MM.1S (cell line): ENCODE measurements around the gene SUCO.

Source experiments
- DNase-seq: peaks from one replicate; pipeline ENCODE4 v3.0.0-alpha.2; 2015
- H2AFZ ChIP-seq: fragments of 300-600 bp; sonication (generic); 2 replicates; pipeline ENCODE4 v1.6.0; 2016; ENCODE audit warnings: antibody characterized with exemption, low read length
- H3F3A ChIP-seq: fragments of 300-600 bp; sonication (generic); 2 replicates; pipeline ENCODE4 v1.6.1; 2016; ENCODE audit warnings: mild to moderate bottlenecking, antibody characterized with exemption, low read length, moderate library complexity, mixed read lengths; ENCODE audit not compliant: insufficient read depth
- H3K27ac ChIP-seq: fragments of 300-600 bp; sonication (generic); 2 replicates; pipeline ENCODE4 v1.5.1; 2016; ENCODE audit warnings: mild to moderate bottlenecking, low read length
- H3K27me3 ChIP-seq: fragments of 300-600 bp; sonication (generic); replicated peaks from 2 replicates; pipeline ENCODE4 v1.6.0; 2016; ENCODE audit warnings: low read length; ENCODE audit not compliant: insufficient read depth
- H3K36me3 ChIP-seq: fragments of 300-600 bp; sonication (generic); replicated peaks from 2 replicates; pipeline ENCODE4 v1.6.1; 2016; ENCODE audit warnings: mild to moderate bottlenecking, low read length, mixed read lengths; ENCODE audit not compliant: insufficient read depth
- H3K4me1 ChIP-seq: fragments of 300-600 bp; sonication (generic); 2 replicates; pipeline ENCODE4 v1.6.1; 2016; ENCODE audit warnings: low read length, mixed read lengths
- H3K4me2 ChIP-seq: fragments of 300-600 bp; sonication (generic); 2 replicates; pipeline ENCODE4 v1.6.0; 2016; ENCODE audit warnings: low read depth, low read length
- H3K4me3 ChIP-seq: fragments of 300-600 bp; sonication (generic); 2 replicates; pipeline ENCODE4 v1.5.1; 2016; ENCODE audit warnings: low read length, mixed read lengths
- H3K79me2 ChIP-seq: fragments of 300-600 bp; sonication (generic); 2 replicates; pipeline ENCODE4 v1.6.1; 2016; ENCODE audit warnings: mixed run types, low read length, mixed read lengths
- H3K9ac ChIP-seq: fragments of 300-600 bp; sonication (generic); 2 replicates; pipeline ENCODE4 v1.6.1; 2016; ENCODE audit warnings: low read length, mixed read lengths
- H3K9me2 ChIP-seq: fragments of 300-600 bp; sonication (generic); replicated peaks from 2 replicates; pipeline ENCODE4 v1.6.1; 2016; ENCODE audit warnings: mild to moderate bottlenecking, low read length, mixed read lengths; ENCODE audit not compliant: insufficient read depth
- H3K9me3 ChIP-seq: fragments of 300-600 bp; sonication (generic); replicated peaks from 2 replicates; pipeline ENCODE4 v1.6.1; 2016; ENCODE audit warnings: mild to moderate bottlenecking, low read length, mixed read lengths; ENCODE audit not compliant: insufficient read depth
- H4K20me1 ChIP-seq: fragments of 300-600 bp; sonication (generic); 2 replicates; pipeline ENCODE4 v1.6.1; 2016; ENCODE audit warnings: mild to moderate bottlenecking, low read length, moderate library complexity, mixed read lengths; ENCODE audit not compliant: insufficient read depth
- CTCF ChIP-seq: fragments of 300-600 bp; sonication (generic); IDR thresholded peaks from 2 replicates; pipeline ENCODE4 v1.5.1; 2016; ENCODE audit warnings: antibody characterized with exemption, low read length, mixed read lengths
- EZH2 ChIP-seq: fragments of 300-600 bp; sonication (generic); optimal IDR thresholded peaks from 2 replicates; pipeline ENCODE3; 2017; ENCODE audit warnings: low read depth, mild to moderate bottlenecking, antibody characterized with exemption, low read length, mixed read lengths
- EZH2phosphoT487 ChIP-seq: fragments of 300-600 bp; sonication (generic); IDR thresholded peaks from 2 replicates; pipeline ENCODE4 v1.6.1; 2018; ENCODE audit warnings: antibody characterized with exemption, low read length

The SUCO gene

DNA sequence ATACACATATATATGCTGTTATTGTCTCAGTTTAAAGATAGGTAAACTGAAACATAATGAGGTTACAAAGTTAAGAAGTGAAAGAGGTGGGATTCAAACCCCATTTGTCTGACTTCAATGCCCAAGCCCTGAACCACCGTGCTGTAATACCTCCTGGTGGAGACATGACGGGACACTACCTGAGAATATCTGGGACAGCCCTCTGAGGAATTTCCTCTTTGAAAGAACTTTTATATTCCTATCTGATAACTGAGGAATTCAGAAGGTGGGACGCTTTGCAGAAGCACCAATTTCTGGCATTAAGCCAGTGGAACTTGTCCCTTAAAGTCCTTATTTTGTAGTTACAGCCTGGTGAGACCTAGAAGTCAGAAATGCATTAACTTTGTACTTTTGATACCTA lies 93.9 kb downstream of the SUCO start:
- H4K20me1 ChIP-seq: no peaks in the 10 kb centered on the region
- no peak for DNase-seq
- H3K9ac ChIP-seq: no peak overlapping the region
- no peak overlapping the region for H3K4me2 ChIP-seq
- H3K9me2 ChIP-seq: no peaks in the 10 kb centered on the region
- no peaks in the 10 kb centered on the region for H3F3A ChIP-seq
- H2AFZ ChIP-seq: no peak overlapping the region
- no peaks in the 10 kb centered on the region for H3K9me3 ChIP-seq
- no peak overlapping the region for H3K27ac ChIP-seq
- no peaks in the 10 kb centered on the region for H3K36me3 ChIP-seq
- TF ChIP-seq CTCF: no peak
- TF ChIP-seq EZH2: no peak
- no peak for TF ChIP-seq EZH2phosphoT487
- H3K4me1 ChIP-seq: no peaks in the 10 kb centered on the region
- no peaks in the 10 kb centered on the region for H3K27me3 ChIP-seq
- H3K4me3 ChIP-seq: no peak overlapping the region
- no peaks in the 10 kb centered on the region for H3K79me2 ChIP-seq

DNA sequence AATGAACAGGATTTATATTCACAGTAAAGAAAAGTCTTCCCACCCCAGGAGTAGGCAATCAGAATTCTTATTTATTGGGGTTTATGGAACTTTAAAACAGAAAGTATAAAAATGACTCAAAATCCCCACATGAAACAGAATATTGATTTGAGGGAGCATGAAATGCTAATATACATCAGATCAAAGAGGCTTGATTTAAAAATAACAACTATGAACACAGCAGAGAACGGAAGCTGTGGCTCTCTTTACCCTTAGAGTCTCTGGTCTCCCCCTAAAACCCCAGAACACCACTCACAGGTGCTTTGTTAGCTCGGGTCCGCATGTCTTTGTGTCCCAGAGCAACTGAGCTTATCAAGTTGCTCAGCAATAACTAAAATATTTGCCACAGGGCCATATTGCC lies 94.8 kb downstream of the SUCO start:
- no peak overlapping the region for H2AFZ ChIP-seq
- H3K79me2 ChIP-seq: no peaks in the 10 kb centered on the region
- H3K4me3 ChIP-seq: no peak overlapping the region
- TF ChIP-seq EZH2phosphoT487 (no peak), EZH2 (no peak), CTCF (no peak)
- no peak overlapping the region for H3K27ac ChIP-seq
- H3K9me2 ChIP-seq: no peaks in the 10 kb centered on the region
- H3F3A ChIP-seq: no peaks in the 10 kb centered on the region
- H3K36me3 ChIP-seq: no peaks in the 10 kb centered on the region
- no peaks in the 10 kb centered on the region for H3K4me1 ChIP-seq
- no peaks in the 10 kb centered on the region for H4K20me1 ChIP-seq
- H3K27me3 ChIP-seq: no peaks in the 10 kb centered on the region
- no peak overlapping the region for H3K9ac ChIP-seq
- no peaks in the 10 kb centered on the region for H3K9me3 ChIP-seq
- no peak for DNase-seq
- no peak overlapping the region for H3K4me2 ChIP-seq

DNA sequence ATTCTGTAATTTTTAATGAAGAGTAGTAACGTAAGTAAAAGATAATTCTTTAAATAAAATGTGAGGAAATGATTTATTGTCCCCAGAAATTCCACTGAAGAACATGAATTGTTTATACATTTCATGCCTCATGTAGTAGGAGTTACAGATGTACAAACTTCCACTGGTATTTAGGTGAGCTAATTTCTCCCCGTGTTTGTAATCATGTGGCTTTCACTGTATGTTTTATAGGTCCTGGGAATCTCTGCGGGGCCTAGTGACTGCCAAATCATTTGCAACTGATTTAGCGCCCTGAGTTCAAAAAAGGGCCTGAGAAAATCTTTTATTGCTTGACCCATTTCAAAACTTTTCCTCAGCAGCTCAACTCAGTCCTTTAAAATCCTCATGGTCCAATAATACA lies 95.5 kb downstream of the SUCO start:
- Histone ChIP-seq H3K9me3 (no peaks in the 10 kb centered on the region), H3K4me3 (no peak overlapping the region), H3K36me3 (no peaks in the 10 kb centered on the region), H3K79me2 (no peaks in the 10 kb centered on the region), H3K4me2 (no peak overlapping the region), H2AFZ (no peak overlapping the region), H3K9me2 (no peaks in the 10 kb centered on the region), H3K27ac (no peak overlapping the region), H3K9ac (no peak overlapping the region), H3F3A (no peaks in the 10 kb centered on the region), H3K4me1 (no peaks in the 10 kb centered on the region), H4K20me1 (no peaks in the 10 kb centered on the region), H3K27me3 (no peaks in the 10 kb centered on the region)
- DNase-seq: no peak
- TF ChIP-seq EZH2phosphoT487: no peak
- no peak for TF ChIP-seq EZH2
- TF ChIP-seq CTCF: no peak

- H3F3A ChIP-seq: no peaks in the 10 kb centered on the region
- no peaks in the 10 kb centered on the region for H4K20me1 ChIP-seq
- no peak overlapping the region for H3K27ac ChIP-seq
- H3K9me3 ChIP-seq: no peaks in the 10 kb centered on the region
- no peaks in the 10 kb centered on the region for H3K4me1 ChIP-seq
- no peaks in the 10 kb centered on the region for H3K36me3 ChIP-seq
- no peaks in the 10 kb centered on the region for H3K79me2 ChIP-seq
- H3K4me3 ChIP-seq: no peak overlapping the region
- no peak overlapping the region for H3K9ac ChIP-seq
- TF ChIP-seq EZH2: no peak
- TF ChIP-seq CTCF: no peak
- TF ChIP-seq EZH2phosphoT487: no peak
- no peak overlapping the region for H3K4me2 ChIP-seq
- no peaks in the 10 kb centered on the region for H3K27me3 ChIP-seq
- H3K9me2 ChIP-seq: no peaks in the 10 kb centered on the region
- no peak for DNase-seq
- no peak overlapping the region for H2AFZ ChIP-seq
These were observed 96.2 kb downstream of the SUCO start for GRCh38 chr1:172629170-172629569.
